ENCODE data around the gene PHRF1.
"Not testable (repeated sequence)": the region's sequence is repeated elsewhere in the genome, so short reads cannot be mapped to it uniquely, and the experiment has no call there.

Gene PHRF1

GRCh38 chr11:629237-629583 lies 52.9 kb downstream of the PHRF1 start:
- no peak for DNase-seq (ENCODE audit: low read depth, low spot score)

- no peak for DNase-seq (ENCODE audit: low read depth, low spot score)
Observed at GRCh38 chr11:630871-631270, 54.6 kb downstream of the PHRF1 start.

- no peak for DNase-seq (ENCODE audit: low read depth, low spot score)
Observed at GRCh38 chr11:635945-636510, 59.8 kb downstream of the PHRF1 start.

GRCh38 chr11:636511-637332 lies 60.5 kb downstream of the PHRF1 start, which contains the start of gene DRD4:
Gene DRD4, plus strand, starts transcription at chr11:637269. Its CDS starts 36 bp downstream, at chr11:637305.
- no peak for DNase-seq (ENCODE audit: low read depth, low spot score)

GRCh38 chr11:637333-637592 lies 61.0 kb downstream of the PHRF1 start:
- DNase-seq (ENCODE audit: low read depth, low spot score) = no peak

GRCh38 chr11:637593-638521 lies 61.6 kb downstream of the PHRF1 start:
- no peak for DNase-seq (ENCODE audit: low read depth, low spot score)

- no peak for DNase-seq (ENCODE audit: low read depth, low spot score)
Observed at GRCh38 chr11:638631-639331, 62.5 kb downstream of the PHRF1 start.

GRCh38 chr11:639332-639955 lies 63.2 kb downstream of the PHRF1 start:
- DNase-seq (ENCODE audit: low read depth, low spot score) = no peak

GRCh38 chr11:640021-640706 lies 63.9 kb downstream of the PHRF1 start:
- DNase-seq (ENCODE audit: low read depth, low spot score) = no peak

- DNase-seq (ENCODE audit: low read depth, low spot score) = no peak
Observed at GRCh38 chr11:641806-642370, 65.6 kb downstream of the PHRF1 start.

- DNase-seq (ENCODE audit: low read depth, low spot score) = no peak
Observed at GRCh38 chr11:643366-643765, 67.1 kb downstream of the PHRF1 start.

- no peak for DNase-seq (ENCODE audit: low read depth, low spot score)
Observed at GRCh38 chr11:643849-644738, 67.8 kb downstream of the PHRF1 start.

GRCh38 chr11:645536-645935 lies 69.3 kb downstream of the PHRF1 start:
- no peak for DNase-seq (ENCODE audit: low read depth, low spot score)

- no peak for DNase-seq (ENCODE audit: low read depth, low spot score)
Observed at GRCh38 chr11:646214-646613, 69.9 kb downstream of the PHRF1 start.

- not testable (repeated sequence) for DNase-seq (ENCODE audit: low read depth, low spot score)
Observed at GRCh38 chr11:647672-648158, 71.4 kb downstream of the PHRF1 start.

- DNase-seq (ENCODE audit: low read depth, low spot score) = no peak
Observed at GRCh38 chr11:650482-650881, 74.2 kb downstream of the PHRF1 start.

- DNase-seq (ENCODE audit: low read depth, low spot score) = not testable (repeated sequence)
Observed at GRCh38 chr11:653136-653535, 76.9 kb downstream of the PHRF1 start.

GRCh38 chr11:653837-654236 lies 77.6 kb downstream of the PHRF1 start:
- DNase-seq (ENCODE audit: low read depth, low spot score) = no peak

GRCh38 chr11:654444-654843 lies 78.2 kb downstream of the PHRF1 start:
- not testable (repeated sequence) for DNase-seq (ENCODE audit: low read depth, low spot score)
